Left colon (tissue), 2 donors: ENCODE data around the gene DCTN3. TPM values are rescaled to one million over a fixed set of nuclear protein-coding genes. Genes with fewer than 3 reads are reported as not detected.
A peak's percentile ranks its signal among the peaks of the same experiment; 100 is the strongest.
"Not testable (repeated sequence)": the region's sequence is repeated elsewhere in the genome, so short reads cannot be mapped to it uniquely, and the experiment has no call there.

Source experiments
- ATAC-seq: fragments of 200-7000 bp; cut with Tn5 transposase; one replicate; pipeline ENCODE4 v1.9.1; 2020; ENCODE audit warnings: mild to moderate bottlenecking, moderate library complexity
- DNase-seq, 2 donors: peaks; one replicate each; pipeline ENCODE4 v3.0.0-alpha.2; 2020
- intact Hi-C, 2 donors: fragments of 100-400 bp; cut with DNase I in 1 of 2; cut with micrococcal nuclease in 1 of 2; formaldehyde crosslinking; loops; one replicate each; pipeline versions ENCODE4 v1.11.2 to v1.14.0; 2022; cut with DNase I, micrococcal nuclease
- total RNA-seq, 2 donors: library from RNA; stranded (reverse); fragmentation: NEBNext Ultra II Directional; extraction: Animal tissue kit (Norgen Biotek cat#: 25700); gene quantifications; one replicate each; pipeline ENCODE4 v1.2.1, GENCODE V29; 2021
- donor health status: DM: no; HTN: no; CAD: no.
- donor health status: DM: yes; HTN: yes; CAD: no.

The DCTN3 gene
- total RNA-seq, 2 donors from 2014 or later = 53.7 to 59.4 TPM

GRCh38 chr9:34650816-34651215, 30.5 kb upstream of the DCTN3 start:
- DNase-seq (peak in 1 of 2 donors; percentile 24), ATAC-seq (no peak)
- intact Hi-C loops = no loop called here

- ATAC-seq = no peak
- intact Hi-C loops = no loop called here
- no peak for DNase-seq
Observed at GRCh38 chr9:34648673-34649072, 28.4 kb upstream of the DCTN3 start.

DNA sequence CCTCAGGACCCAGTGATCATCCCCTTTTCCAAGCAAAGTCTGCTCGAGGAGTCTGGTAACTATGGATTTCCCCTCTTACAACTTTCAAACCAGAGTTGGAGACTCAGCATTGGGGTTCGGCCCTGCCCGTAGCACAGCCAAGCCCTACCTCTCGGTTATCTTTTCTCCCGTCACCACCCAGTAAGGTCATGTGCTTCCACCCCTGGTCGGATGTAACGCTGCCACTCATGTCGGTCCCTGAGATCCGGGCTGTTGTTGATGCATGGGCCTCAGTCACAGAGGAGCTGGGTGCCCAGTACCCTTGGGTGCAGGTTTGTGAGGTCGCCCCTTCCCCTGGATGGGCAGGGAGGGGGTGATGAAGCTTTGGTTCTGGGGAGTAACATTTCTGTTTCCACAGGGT, 27.4 kb upstream of the DCTN3 start:
- intact Hi-C loops = no loop called here
- ATAC-seq (no peak), DNase-seq (no peak)

GRCh38 chr9:34647084-34647403, 26.7 kb upstream of the DCTN3 start:
- ATAC-seq (no peak), DNase-seq (no peak)
- intact Hi-C loops = no loop called here

DNA sequence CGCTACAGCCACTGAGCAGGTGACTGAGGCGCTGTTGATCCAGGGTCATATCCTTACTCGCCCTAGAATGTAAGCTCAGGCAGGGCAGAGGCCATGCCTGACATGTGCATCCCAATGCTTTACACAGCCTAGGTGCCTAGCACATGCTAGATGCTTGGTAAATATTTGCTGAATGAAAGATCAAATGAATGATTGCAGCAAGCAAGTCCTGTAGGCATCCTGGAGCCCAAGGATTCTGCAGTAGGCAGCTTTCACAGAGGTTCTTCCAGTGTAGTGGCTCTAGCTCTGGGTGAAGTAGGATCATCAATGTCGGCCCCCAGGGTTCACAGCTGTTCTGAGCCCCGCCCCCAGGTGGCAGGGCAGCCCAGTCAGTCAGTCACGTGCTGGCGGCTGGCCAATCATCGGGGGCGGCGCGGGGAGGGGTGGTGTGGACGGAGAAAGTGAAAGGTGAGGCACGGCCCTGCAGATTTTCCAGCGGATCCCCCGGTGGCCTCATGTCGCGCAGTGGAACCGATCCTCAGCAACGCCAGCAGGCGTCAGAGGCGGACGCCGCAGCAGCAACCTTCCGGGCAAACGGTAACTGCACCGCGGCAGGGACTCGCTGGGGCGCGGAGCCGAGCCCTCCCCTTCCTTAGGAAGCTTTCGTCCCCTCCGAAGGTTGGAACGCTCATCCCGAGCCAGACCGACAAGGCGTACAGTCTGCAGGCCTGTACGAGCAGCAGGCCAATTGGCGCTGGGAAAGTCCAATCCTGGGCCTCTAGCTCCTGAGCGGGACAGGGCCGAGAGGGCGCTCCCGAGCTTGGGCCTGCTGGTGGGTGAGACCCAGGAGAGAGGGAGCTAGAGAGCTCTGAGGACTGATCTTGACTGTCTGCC, 26.2 kb upstream of the DCTN3 start, which contains the start of gene GALT:
GALT (plus strand) TSS at position 465 of the 873 bp plus-strand sequence; CDS start at position 495, 30 bp downstream.
- ATAC-seq (peak; percentile 84), DNase-seq (peak; percentile 97 to 99)
- intact Hi-C loops = no loop called here

GRCh38 chr9:34644766-34645314, 24.5 kb upstream of the DCTN3 start:
- ATAC-seq (no peak), DNase-seq (no peak)
- intact Hi-C loops = no loop called here

DNA sequence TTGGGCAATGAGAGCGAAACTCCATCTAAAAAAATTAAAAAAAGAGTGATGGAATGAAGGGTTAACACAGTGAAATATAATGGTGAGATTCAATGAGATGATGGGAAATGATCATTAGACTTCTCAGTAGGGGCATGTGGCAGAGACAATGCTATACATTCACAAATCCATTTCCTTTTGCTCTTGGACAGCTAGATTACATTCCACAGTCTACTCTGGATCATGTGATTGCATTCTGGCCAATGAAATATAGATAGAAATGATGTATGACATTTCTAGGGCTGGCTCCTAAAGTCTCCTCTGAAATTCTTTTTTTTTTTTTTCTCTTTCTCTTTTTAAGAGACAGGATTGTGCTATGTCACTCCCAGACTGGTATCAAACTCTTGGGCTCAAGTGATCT, 22.4 kb upstream of the DCTN3 start:
- intact Hi-C loops = no loop called here
- ATAC-seq (no peak), DNase-seq (no peak)

DNA sequence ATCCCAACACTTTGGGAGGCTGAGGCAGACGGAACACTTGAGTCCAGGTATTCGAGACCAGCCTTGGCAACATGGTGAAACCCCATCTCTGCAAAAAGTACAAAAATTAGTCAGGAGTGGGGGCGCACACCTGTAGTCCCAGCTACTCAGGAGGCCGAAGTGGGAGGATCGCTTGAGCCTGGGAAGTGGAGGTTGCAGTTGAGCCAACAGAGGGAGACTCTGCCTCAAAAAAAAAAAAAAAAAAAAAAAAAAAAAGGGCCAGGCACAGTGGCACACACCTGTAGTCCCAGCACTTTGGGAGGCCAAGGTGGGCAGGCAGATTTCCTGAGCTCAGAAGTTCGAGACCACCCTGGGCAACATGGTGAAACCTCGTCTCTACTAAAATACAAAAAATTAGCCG, 19.0 kb upstream of the DCTN3 start:
- DNase-seq, ATAC-seq, intact Hi-C loops: not testable (repeated sequence)

GRCh38 chr9:34638138-34638445, 17.8 kb upstream of the DCTN3 start:
- DNase-seq = no peak
- intact Hi-C loops = no loop called here

DNA sequence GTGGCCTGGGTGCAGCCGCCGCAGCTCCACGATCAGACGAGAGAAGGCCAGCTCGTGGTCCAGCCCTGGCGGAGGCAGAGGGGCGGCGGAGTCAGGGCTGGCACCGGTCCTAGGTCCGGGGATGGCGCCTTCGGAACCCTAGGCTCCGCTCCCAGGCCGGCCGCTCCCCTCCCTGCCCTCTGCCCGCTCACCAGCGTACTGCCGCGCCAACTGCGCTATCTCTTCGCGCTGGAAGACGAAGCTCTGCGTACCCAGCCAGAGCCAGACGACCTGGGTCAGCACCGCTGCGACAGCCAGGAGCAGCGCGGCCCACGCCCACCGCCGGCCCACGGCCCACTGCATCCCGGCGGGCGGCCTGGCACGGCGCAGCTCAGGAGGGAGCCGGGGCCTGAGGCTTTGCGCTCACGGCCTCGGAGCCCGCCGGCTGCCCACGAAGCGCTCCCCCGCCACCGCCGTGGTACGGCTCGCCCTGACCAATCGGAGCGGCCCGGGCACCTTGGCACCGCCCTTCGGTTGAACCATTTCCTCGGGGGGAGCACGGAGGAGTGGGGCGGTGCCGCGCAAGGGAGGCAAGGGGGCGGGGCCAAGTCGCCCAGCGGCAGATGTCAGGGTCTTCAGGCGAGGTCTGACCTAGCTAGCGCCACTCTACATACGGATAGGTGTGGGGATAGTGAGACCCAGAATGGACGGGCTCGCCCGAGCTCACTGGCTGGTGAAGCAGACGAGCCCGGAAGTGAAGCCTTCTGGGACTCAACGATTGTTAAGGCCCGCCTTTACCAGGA, 17.3 kb upstream of the DCTN3 start, which contains the start of gene SIGMAR1:
SIGMAR1 (minus strand) TSS at position 432 of the 782 bp plus-strand sequence; CDS start at position 342, 90 bp downstream.
- DNase-seq (peak; percentile 91 to 96), ATAC-seq (peak; percentile 94)
- intact Hi-C loops = no loop called here

More at GRCh38 chr9:34638138-34638445, 17.8 kb upstream of the DCTN3 start:
- ATAC-seq = no peak

DNA sequence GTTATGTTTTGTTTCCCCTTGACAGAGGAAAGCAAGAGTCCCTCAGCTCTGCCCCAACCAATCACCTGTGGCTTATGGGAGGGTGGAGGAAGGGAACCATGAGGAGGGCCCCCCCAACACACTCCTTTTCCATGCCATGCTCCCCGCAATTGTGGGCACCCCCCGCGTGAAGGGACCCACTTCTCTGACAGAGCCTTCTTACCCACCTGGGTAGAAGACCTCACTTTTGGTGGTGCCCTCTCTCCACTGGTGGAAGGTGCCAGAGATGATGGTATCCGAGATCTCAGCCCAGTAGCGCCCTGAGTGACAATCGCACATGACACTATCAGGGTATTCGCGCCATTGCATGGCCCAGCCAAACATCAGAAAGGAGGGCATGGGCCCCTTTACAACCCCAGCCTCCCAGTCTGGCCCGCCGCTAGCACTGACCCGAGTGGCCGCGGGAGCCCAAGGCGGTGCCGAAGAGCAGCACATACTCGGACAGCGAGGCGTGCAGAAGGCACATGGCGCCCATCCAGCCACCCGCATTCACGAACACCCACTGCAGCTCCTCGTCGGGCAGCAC, 16.6 kb upstream of the DCTN3 start:
- ATAC-seq (no peak), DNase-seq (peak in 1 of 2 donors; percentile 49)
- intact Hi-C loops = no loop called here

- intact Hi-C loops = no loop called here
Observed at GRCh38 chr9:34635556-34635955, 15.3 kb upstream of the DCTN3 start.

GRCh38 chr9:34634551-34635248, 14.4 kb upstream of the DCTN3 start:
- DNase-seq = no peak
- ATAC-seq = no peak

More at GRCh38 chr9:34635556-34635955, 15.3 kb upstream of the DCTN3 start:
- no peak for DNase-seq
- no peak for ATAC-seq

DNA sequence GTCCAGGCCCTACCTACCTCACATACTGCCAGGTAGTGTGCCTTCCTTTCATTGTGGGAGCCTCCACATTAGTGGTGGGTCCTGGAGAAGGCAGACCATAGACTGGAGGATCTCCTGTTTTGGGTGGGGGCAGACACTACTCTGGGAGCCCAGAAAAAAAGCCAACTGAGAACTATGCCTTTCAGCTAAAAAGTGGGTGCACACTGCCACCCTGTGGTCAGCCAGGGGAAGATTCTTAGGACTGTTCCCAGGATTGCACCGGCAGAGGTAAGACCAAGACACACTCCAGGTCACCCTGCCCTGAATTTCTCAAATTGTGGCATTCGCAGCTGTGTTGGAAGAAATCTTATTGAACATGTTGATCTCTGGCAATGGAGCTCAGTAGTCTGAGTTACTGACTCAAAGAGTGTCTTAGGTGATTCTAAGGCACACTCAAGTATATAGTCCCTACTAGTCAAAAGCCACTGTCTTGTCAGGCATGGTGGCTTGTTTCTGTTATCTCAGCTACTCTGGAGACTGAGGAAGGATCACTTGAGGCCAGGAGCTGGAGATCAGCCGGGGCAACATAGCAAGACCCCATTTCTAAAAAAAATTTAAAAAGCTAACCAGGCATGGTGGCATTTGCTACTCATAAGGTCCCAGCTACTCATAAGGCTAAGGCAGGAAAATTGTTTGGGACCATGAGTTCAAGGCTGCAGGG, 13.7 kb upstream of the DCTN3 start:
- ATAC-seq (peak; percentile 20), DNase-seq (peak; percentile 57 to 66)
- intact Hi-C loops = no loop called here

More at GRCh38 chr9:34634551-34635248, 14.4 kb upstream of the DCTN3 start:
- intact Hi-C loops = no loop called here

- DNase-seq (no peak), ATAC-seq (no peak)
- intact Hi-C loops = no loop called here
Observed at GRCh38 chr9:34633166-34633565, 12.9 kb upstream of the DCTN3 start.

DNA sequence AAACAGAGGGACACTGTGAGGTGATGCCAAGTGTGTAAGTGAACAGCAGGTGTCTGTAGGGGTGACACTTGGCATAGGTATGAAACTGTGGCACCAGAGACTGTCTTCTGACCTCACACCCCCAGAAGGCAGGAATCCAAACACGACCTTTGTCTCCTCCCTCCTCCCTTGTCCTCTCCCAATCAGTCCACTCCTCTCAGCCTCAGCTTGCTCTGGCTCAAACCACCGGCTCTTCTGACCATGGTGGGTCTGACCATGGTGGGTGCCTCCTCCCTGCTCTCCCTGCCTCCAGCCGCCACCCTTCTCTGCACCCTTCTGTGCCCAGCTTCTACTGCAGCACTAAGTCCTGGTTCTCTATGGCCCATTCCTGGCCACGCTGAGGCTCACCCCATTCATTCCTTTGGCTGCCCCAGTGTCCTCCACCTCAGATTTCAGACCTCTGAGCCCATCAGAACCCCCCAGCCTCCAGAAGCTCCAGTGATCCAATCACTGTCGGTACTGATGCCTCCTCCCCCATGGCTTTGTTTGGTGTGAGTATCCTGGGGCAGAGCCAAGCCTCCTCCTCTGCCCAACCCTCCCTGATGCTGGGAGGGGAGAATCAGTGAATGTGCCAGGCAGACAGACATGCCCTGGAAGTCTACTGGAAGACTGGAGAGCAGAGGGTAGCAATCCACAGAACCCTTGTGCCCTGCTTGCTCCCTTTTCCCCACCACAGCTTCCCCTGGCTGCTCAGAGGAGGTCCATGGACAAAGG, 10.3 kb upstream of the DCTN3 start:
- ATAC-seq = peak; percentile 61
- DNase-seq = no peak

DNA sequence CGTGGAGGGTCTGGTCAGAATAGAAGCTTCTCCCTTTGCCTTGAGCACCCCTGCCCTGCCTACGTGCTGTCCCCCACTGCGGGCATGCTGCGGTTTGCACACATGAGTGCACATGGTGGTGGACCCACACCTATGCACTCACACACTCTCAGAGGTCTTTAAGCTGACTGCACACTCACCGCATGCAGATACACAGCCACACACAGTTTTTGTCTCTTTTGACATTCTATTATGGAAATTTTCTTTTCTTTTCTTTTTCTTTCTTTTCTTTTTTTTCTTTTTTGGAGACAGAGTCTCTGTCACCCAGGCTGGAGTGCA, 9.2 kb upstream of the DCTN3 start:
- intact Hi-C loops = no loop called here
- ATAC-seq = no peak
- no peak for DNase-seq

More for the DNA sequence above, 10.3 kb upstream of the DCTN3 start:
- intact Hi-C loops = no loop called here
